ENCODE data around the gene DAG1. TPM values are rescaled to one million over a fixed set of nuclear protein-coding genes. Genes with fewer than 3 reads are reported as not detected.
A peak's percentile ranks its signal among the peaks of the same experiment; 100 is the strongest.

The DAG1 gene
- total and polyA plus RNA-seq, 7 donors = 4.2 to 73.4 (median 42.8) TPM

- Histone ChIP-seq H3K4me3 (peak overlapping the region; percentile 25 to 55 (median 53)), H3K4me1 (peaks cover 0 to 20% (median 16%) of the 10 kb centered on the region in 4 donors), H3K36me3 (peaks cover 0 to 5% (median 0%) of the 10 kb centered on the region in 4 donors), H3K27ac (peak overlapping the region; percentile 85 to 88 (median 86)), H3K27me3 (no peaks in the 10 kb centered on the region), H3K9me3 (no peaks in the 10 kb centered on the region)
- intact Hi-C loops (cut with DNase I) = loop anchor here (1.0 to 5.0 kb wide), 2 partner anchors 131 to 302 kb away; no protein-coding TSS in a partner anchor
- no peak for TF ChIP-seq EP300 (IDR thresholded peaks at IDR 0.05)
- peak in 1 of 2 donors; percentile 10 for TF ChIP-seq POLR2A (IDR thresholded peaks at IDR 0.05)
- peak in 3 of 4 donors; percentile 47 to 58 (median 57) for TF ChIP-seq POLR2AphosphoS5 (IDR thresholded peaks at IDR 0.05)
- peak; percentile 88 to 93 (median 92) for TF ChIP-seq CTCF (IDR thresholded peaks at IDR 0.05)
- DNase-seq = peak; percentile 97
- WGBS, 2 donors = 0 to 1% methylated on average over 63 of the region's 63 CpGs
These were observed 69.8 kb downstream of the DAG1 start for GRCh38 chr3:49539659-49540560.

GRCh38 chr3:49552087-49552486 is 82.0 kb downstream of the DAG1 start:
- TF ChIP-seq POLR2AphosphoS5 (IDR thresholded peaks at IDR 0.05) = no peak
- no peaks in the 10 kb centered on the region for H3K36me3 ChIP-seq
- no peak overlapping the region for H3K4me3 ChIP-seq
- H3K4me1 ChIP-seq = peaks cover 0 to 19% (median 16%) of the 10 kb centered on the region in 4 donors
- no peak overlapping the region for H3K27ac ChIP-seq
- peaks cover 0 to 5% (median 0%) of the 10 kb centered on the region in 3 donors for H3K27me3 ChIP-seq
- intact Hi-C loops (cut with DNase I) = no loop called here
- H3K9me3 ChIP-seq = no peaks in the 10 kb centered on the region
- no peak for DNase-seq

GRCh38 chr3:49553324-49553691 is 83.2 kb downstream of the DAG1 start:
- WGBS, 2 donors = 54 to 62% methylated on average over 8 of the region's 8 CpGs
- peak overlapping the region in 3 of 4 donors; percentile 62 to 76 (median 66) for H3K4me3 ChIP-seq
- TF ChIP-seq CTCF (IDR thresholded peaks at IDR 0.05) = no peak
- no peak for TF ChIP-seq POLR2A (IDR thresholded peaks at IDR 0.05)
- no peak for TF ChIP-seq EP300 (IDR thresholded peaks at IDR 0.05)
- TF ChIP-seq POLR2AphosphoS5 (IDR thresholded peaks at IDR 0.05) = no peak
- intact Hi-C loops (cut with DNase I) = no loop called here
- no peaks in the 10 kb centered on the region for H3K27me3 ChIP-seq
- no peaks in the 10 kb centered on the region for H3K9me3 ChIP-seq
- DNase-seq = no peak
- H3K36me3 ChIP-seq = no peaks in the 10 kb centered on the region
- H3K4me1 ChIP-seq = peaks cover 0 to 19% (median 16%) of the 10 kb centered on the region in 4 donors
- peak overlapping the region in 3 of 4 donors; percentile 79 to 85 (median 83) for H3K27ac ChIP-seq

- Histone ChIP-seq H3K4me1 (peaks cover 0 to 19% (median 16%) of the 10 kb centered on the region in 4 donors), H3K36me3 (no peaks in the 10 kb centered on the region), H3K4me3 (peak within 1 kb of the TSS; percentile 62 to 76 (median 66)), H3K27ac (peak within 1 kb of the TSS; percentile 74 to 85 (median 81)), H3K27me3 (no peaks in the 10 kb centered on the region), H3K9me3 (no peaks in the 10 kb centered on the region)
- 4 to 5% methylated on average over 76 of the region's 76 CpGs for WGBS, 2 donors
- intact Hi-C loops (cut with DNase I) = no loop called here
- DNase-seq = peak; percentile 95
- TF ChIP-seq POLR2A (IDR thresholded peaks at IDR 0.05) = no peak
- TF ChIP-seq POLR2AphosphoS5 (IDR thresholded peaks at IDR 0.05) = peak in 3 of 4 donors; percentile 28 to 53 (median 46)
These were observed 83.9 kb downstream of the DAG1 start, which contains the start of gene BSN for GRCh38 chr3:49553692-49554632. Gene BSN (plus strand): TSS chr3:49554477. CDS start chr3:49554603, 126 bp downstream.

- Histone ChIP-seq H3K4me3 (peak overlapping the region; percentile 19 to 76 (median 64)), H3K36me3 (no peaks in the 10 kb centered on the region), H3K9me3 (no peaks in the 10 kb centered on the region), H3K4me1 (peaks cover 0 to 19% (median 16%) of the 10 kb centered on the region in 4 donors), H3K27ac (peak overlapping the region in 1 of 4 donors; percentile 47), H3K27me3 (no peaks in the 10 kb centered on the region)
- intact Hi-C loops (cut with DNase I) = no loop called here
- DNase-seq = no peak
- WGBS, 2 donors = 1% methylated on average over 66 of the region's 66 CpGs
- TF ChIP-seq CTCF (IDR thresholded peaks at IDR 0.05) (no peak), EP300 (IDR thresholded peaks at IDR 0.05) (no peak), POLR2AphosphoS5 (IDR thresholded peaks at IDR 0.05) (no peak), POLR2A (IDR thresholded peaks at IDR 0.05) (no peak)
These were observed 84.7 kb downstream of the DAG1 start for GRCh38 chr3:49554633-49555265.

Data from sigmoid colon (tissue), 7 donors.